Cardiac fibroblast (primary cell): ENCODE measurements around the gene BRD4.
"Not testable (repeated sequence)": the region's sequence is repeated elsewhere in the genome, so short reads cannot be mapped to it uniquely, and the experiment has no call there.

Source experiments
- DNase-seq, 2 donors: peaks; one replicate each; pipeline versions ENCODE4 v3.0.0 to v3.0.0-alpha.2; 2010; ENCODE audit warnings: low read depth in 2 of 2
- H3K4me3 ChIP-seq, 2 donors: replicated peaks in 1 of 2; 1 replicate in 1 of 2; 2 replicates in 1 of 2; pipeline ENCODE4 v1.5.1; 2011; ENCODE audit warnings: low read depth in 2 of 2, low read length in 2 of 2, mild to moderate bottlenecking in 2 of 2, moderate library complexity in 1 of 2
- TF ChIP-seq, protein P1 (sequence below): IDR thresholded peaks from one replicate; pipeline ENCODE4 v1.5.1; 2011; ENCODE audit warnings: low read depth, mild to moderate bottlenecking, low read length, inconsistent platforms

BRD4 gene

DNA sequence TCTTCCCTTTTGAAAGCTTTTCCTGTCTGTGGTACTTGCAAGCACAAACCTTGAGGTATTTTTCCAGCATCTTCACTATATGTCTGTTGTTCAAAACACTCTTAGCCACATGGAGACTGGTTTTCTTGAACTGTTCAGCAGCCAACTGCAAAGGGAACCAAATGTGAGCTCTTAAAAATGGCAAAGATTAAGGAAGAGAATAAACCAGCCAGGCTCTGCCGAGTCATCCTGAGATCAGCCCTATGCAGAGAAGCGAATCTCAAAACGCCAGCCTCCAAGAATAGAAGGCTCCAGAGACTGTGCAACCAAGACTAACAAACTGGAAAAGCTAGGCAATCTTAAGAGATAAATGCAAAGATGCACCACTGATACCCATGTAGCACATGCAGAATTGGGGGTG lies 26.6 kb upstream of the BRD4 start:
- no peak overlapping the region for H3K4me3 ChIP-seq
- peak in 1 of 2 donors; percentile 34 for DNase-seq
- TF ChIP-seq, protein P1, sequence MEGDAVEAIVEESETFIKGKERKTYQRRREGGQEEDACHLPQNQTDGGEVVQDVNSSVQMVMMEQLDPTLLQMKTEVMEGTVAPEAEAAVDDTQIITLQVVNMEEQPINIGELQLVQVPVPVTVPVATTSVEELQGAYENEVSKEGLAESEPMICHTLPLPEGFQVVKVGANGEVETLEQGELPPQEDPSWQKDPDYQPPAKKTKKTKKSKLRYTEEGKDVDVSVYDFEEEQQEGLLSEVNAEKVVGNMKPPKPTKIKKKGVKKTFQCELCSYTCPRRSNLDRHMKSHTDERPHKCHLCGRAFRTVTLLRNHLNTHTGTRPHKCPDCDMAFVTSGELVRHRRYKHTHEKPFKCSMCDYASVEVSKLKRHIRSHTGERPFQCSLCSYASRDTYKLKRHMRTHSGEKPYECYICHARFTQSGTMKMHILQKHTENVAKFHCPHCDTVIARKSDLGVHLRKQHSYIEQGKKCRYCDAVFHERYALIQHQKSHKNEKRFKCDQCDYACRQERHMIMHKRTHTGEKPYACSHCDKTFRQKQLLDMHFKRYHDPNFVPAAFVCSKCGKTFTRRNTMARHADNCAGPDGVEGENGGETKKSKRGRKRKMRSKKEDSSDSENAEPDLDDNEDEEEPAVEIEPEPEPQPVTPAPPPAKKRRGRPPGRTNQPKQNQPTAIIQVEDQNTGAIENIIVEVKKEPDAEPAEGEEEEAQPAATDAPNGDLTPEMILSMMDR, result no peak

GRCh38 chr19:15357906-15358305 lies 25.6 kb upstream of the BRD4 start:
- TF ChIP-seq, protein P1, result no peak
- no peak overlapping the region for H3K4me3 ChIP-seq
- DNase-seq, result no peak

GRCh38 chr19:15354566-15355296 lies 22.4 kb upstream of the BRD4 start:
- no peak for DNase-seq
- no peak overlapping the region for H3K4me3 ChIP-seq
- TF ChIP-seq, protein P1, result no peak

GRCh38 chr19:15353908-15354307 lies 21.6 kb upstream of the BRD4 start:
- no peak for DNase-seq
- TF ChIP-seq, protein P1, result no peak
- H3K4me3 ChIP-seq, result no peak overlapping the region

DNA sequence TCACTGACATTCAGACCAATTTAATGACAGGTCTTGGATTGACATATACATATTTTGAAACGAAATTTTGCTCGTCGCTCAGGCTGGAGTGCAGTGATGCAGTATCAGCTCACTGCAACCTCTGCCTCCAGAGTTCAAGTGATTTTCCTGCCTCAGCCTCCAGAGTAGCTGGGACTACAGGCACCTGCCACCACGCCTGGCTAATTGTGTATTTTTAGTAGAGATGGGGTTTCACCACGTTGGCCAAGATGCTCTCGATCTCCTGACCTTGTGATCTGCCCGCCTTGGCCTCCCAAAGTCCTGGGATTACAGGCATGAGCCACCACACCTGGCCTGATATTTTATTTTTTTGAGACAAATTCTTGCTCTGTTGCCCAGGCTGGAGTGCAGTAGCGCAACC lies 20.2 kb upstream of the BRD4 start:
- H3K4me3 ChIP-seq, DNase-seq: not testable (repeated sequence)

GRCh38 chr19:15341328-15341727 lies 9.0 kb upstream of the BRD4 start:
- H3K4me3 ChIP-seq, DNase-seq: not testable (repeated sequence)

DNA sequence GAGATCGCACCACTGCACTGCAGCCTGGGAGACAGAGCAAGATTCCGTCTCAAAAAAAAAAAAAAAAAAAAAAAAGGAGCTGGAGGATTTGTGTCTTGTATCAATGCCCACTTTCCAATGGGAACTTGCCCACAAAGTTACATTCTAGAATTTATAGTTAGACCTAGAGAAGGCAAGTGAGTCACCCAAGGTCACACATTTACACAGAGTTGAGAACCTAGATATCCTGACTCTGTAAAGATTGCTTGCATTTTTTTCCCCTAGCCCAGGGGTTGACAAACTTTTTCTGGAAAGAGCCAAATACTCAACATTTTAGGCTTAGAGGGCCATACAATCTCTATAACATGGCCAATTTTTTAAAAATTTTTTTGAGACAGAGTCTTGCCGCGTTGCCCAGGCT lies 7.7 kb upstream of the BRD4 start:
- H3K4me3 ChIP-seq, result no peak overlapping the region
- DNase-seq, result no peak
- TF ChIP-seq, protein P1, result no peak

- no peak overlapping the region for H3K4me3 ChIP-seq
- DNase-seq, result peak; percentile 58 to 82
- TF ChIP-seq, protein P1, result no peak
Measured at GRCh38 chr19:15337202-15337601, 4.9 kb upstream of the BRD4 start.

DNA sequence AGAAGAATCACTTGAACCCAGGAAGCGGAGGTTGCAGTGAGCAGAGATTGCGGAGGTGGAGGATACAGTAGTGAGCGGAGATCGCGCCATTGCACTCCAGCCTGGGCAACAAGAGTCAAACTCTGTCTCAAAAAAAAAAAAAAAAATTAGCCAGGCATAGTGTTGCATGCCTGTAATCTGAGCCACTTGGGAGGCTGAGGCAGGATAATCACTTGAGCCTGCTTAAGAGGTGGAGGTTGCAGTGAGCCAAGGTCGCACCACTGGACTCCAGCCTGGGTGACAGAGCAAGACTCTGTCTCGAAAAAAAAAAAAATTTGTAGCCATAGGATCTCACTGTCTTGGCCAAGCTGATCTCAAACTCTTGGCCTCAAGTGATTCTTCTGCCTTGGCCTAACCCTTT lies 3.7 kb upstream of the BRD4 start:
- H3K4me3 ChIP-seq, DNase-seq: not testable (repeated sequence)
